Type B pancreatic cell (in vitro differentiated cells): Measurements from ENCODE around the gene FILIP1L. TPM values are rescaled to one million over a fixed set of nuclear protein-coding genes. Genes with fewer than 3 reads are reported as not detected.

Experiments used
- DNase-seq: peaks from one replicate; pipeline ENCODE4 v3.0.0; 2021; ENCODE audit warnings: mixed read lengths; ENCODE audit not compliant: unreplicated experiment; ENCODE audit errors: extremely low spot score
- H3K27ac Mint-ChIP-seq: 2 replicates; pipeline ENCODE4 v1.8.0; 2021; ENCODE audit warnings: mild to moderate bottlenecking, mixed read lengths
- H3K27me3 Mint-ChIP-seq: 2 replicates; pipeline ENCODE4 v1.8.0; 2021; ENCODE audit warnings: mixed read lengths
- H3K36me3 Mint-ChIP-seq: 2 replicates; pipeline ENCODE4 v1.8.0; 2021; ENCODE audit warnings: mixed read lengths
- H3K4me1 Mint-ChIP-seq: one replicate; pipeline ENCODE4 v1.8.0; 2021; ENCODE audit warnings: mixed read lengths; ENCODE audit not compliant: unreplicated experiment
- H3K4me3 Mint-ChIP-seq: 2 replicates; pipeline ENCODE4 v1.8.0; 2021; ENCODE audit warnings: mild to moderate bottlenecking, mixed read lengths
- H3K9me3 Mint-ChIP-seq: 2 replicates; pipeline ENCODE4 v1.8.0; 2021; ENCODE audit warnings: mixed read lengths
- CTCF ChIP-seq: fragments of 200-600 bp; sonication (generic); conservative IDR thresholded peaks from 2 replicates; pipeline ENCODE4 v1.5.0; 2021; ENCODE audit warnings: antibody characterized with exemption, mild to moderate bottlenecking
- total RNA-seq: library from RNA; stranded (reverse); gene quantifications from 2 replicates; pipeline ENCODE4 v1.2.1, GENCODE V29; 2021; ENCODE audit warnings: low replicate concordance

Gene FILIP1L
- total RNA-seq, 1 donor from 2014 or later, result 30.6 TPM

GRCh38 chr3:100046986-100047385, 67.3 kb downstream of the FILIP1L start:
- Mint-ChIP-seq H3K4me1 (peaks cover 28% of the 10 kb centered on the region), H3K36me3 (no peaks in the 10 kb centered on the region), H3K9me3 (no peaks in the 10 kb centered on the region), H3K27me3 (no peaks in the 10 kb centered on the region), H3K4me3 (no peak overlapping the region), H3K27ac (peak overlapping the region; percentile 52)
- DNase-seq, result no peak
- no peak for TF ChIP-seq CTCF

- Mint-ChIP-seq H3K27me3 (no peaks in the 10 kb centered on the region), H3K27ac (peak overlapping the region; percentile 42), H3K4me3 (no peak overlapping the region), H3K4me1 (peaks cover 41% of the 10 kb centered on the region), H3K36me3 (no peaks in the 10 kb centered on the region), H3K9me3 (no peaks in the 10 kb centered on the region)
- no peak for DNase-seq
- no peak for TF ChIP-seq CTCF
Observed at GRCh38 chr3:100045696-100046095, 68.6 kb downstream of the FILIP1L start.

GRCh38 chr3:100044369-100044768, 69.9 kb downstream of the FILIP1L start:
- H3K9me3 Mint-ChIP-seq, result no peaks in the 10 kb centered on the region
- TF ChIP-seq CTCF, result no peak
- H3K4me1 Mint-ChIP-seq, result peaks cover 48% of the 10 kb centered on the region
- H3K36me3 Mint-ChIP-seq, result no peaks in the 10 kb centered on the region
- H3K27me3 Mint-ChIP-seq, result no peaks in the 10 kb centered on the region
- no peak overlapping the region for H3K4me3 Mint-ChIP-seq
- no peak overlapping the region for H3K27ac Mint-ChIP-seq
- DNase-seq, result no peak

- Mint-ChIP-seq H3K4me1 (peaks cover 48% of the 10 kb centered on the region), H3K27ac (peak overlapping the region; percentile 67), H3K27me3 (no peaks in the 10 kb centered on the region), H3K4me3 (no peak overlapping the region), H3K36me3 (no peaks in the 10 kb centered on the region), H3K9me3 (no peaks in the 10 kb centered on the region)
- no peak for TF ChIP-seq CTCF
- no peak for DNase-seq
Observed at GRCh38 chr3:100043271-100043670, 71.0 kb downstream of the FILIP1L start.

- Mint-ChIP-seq H3K4me3 (no peak overlapping the region), H3K36me3 (no peaks in the 10 kb centered on the region), H3K4me1 (peaks cover 44% of the 10 kb centered on the region), H3K9me3 (no peaks in the 10 kb centered on the region), H3K27me3 (no peaks in the 10 kb centered on the region), H3K27ac (peak overlapping the region; percentile 67)
- no peak for TF ChIP-seq CTCF
- DNase-seq, result no peak
Observed at GRCh38 chr3:100042166-100042981, 71.9 kb downstream of the FILIP1L start.
